Measurements from ENCODE around the gene PPP2R2D.
A peak's percentile ranks its signal among the peaks of the same experiment; 100 is the strongest.

The PPP2R2D gene

GRCh38 chr10:131954356-131954965 is 53.7 kb downstream of the PPP2R2D start:
- DNase-seq, result no peak

GRCh38 chr10:131955591-131956340 is 55.0 kb downstream of the PPP2R2D start:
- DNase-seq, result no peak

- no peak for DNase-seq
Measured at GRCh38 chr10:131959841-131960240, 59.0 kb downstream of the PPP2R2D start.

- no peak for DNase-seq
Measured at GRCh38 chr10:131960631-131961046, 59.8 kb downstream of the PPP2R2D start.

- DNase-seq, result no peak
Measured at GRCh38 chr10:131961047-131961776, 60.4 kb downstream of the PPP2R2D start.

- DNase-seq, result peak; percentile 68
Measured at GRCh38 chr10:131961777-131962662, 61.2 kb downstream of the PPP2R2D start.

GRCh38 chr10:131963350-131963749 is 62.5 kb downstream of the PPP2R2D start:
- no peak for DNase-seq

GRCh38 chr10:131963811-131964210 is 63.0 kb downstream of the PPP2R2D start:
- no peak for DNase-seq

- DNase-seq, result no peak
Measured at GRCh38 chr10:131964298-131964697, 63.5 kb downstream of the PPP2R2D start.

GRCh38 chr10:131968949-131969348 is 68.1 kb downstream of the PPP2R2D start:
- DNase-seq, result no peak

- DNase-seq, result no peak
Measured at GRCh38 chr10:131970946-131971345, 70.1 kb downstream of the PPP2R2D start.

GRCh38 chr10:131971591-131971990 is 70.8 kb downstream of the PPP2R2D start:
- DNase-seq, result no peak

- DNase-seq, result no peak
Measured at GRCh38 chr10:131972474-131973071, 71.8 kb downstream of the PPP2R2D start.

GRCh38 chr10:131973160-131973951 is 72.5 kb downstream of the PPP2R2D start:
- no peak for DNase-seq

- DNase-seq, result no peak
Measured at GRCh38 chr10:131974034-131974817, 73.4 kb downstream of the PPP2R2D start.

GRCh38 chr10:131975003-131975402 is 74.2 kb downstream of the PPP2R2D start:
- no peak for DNase-seq

GRCh38 chr10:131975796-131976195 is 75.0 kb downstream of the PPP2R2D start:
- DNase-seq, result no peak

GRCh38 chr10:131977323-131978096 is 76.7 kb downstream of the PPP2R2D start:
- DNase-seq, result no peak

GRCh38 chr10:131978366-131978765 is 77.6 kb downstream of the PPP2R2D start:
- DNase-seq, result no peak

- no peak for DNase-seq
Measured at GRCh38 chr10:131978851-131979250, 78.0 kb downstream of the PPP2R2D start.

All from NCI-H524 treated with DMSO at 0.1 percent for 48 hours (cell line).